ENCODE data around the gene BEX5.
"Not testable (repeated sequence)": the region's sequence is repeated elsewhere in the genome, so short reads cannot be mapped to it uniquely, and the experiment has no call there.

DNA sequence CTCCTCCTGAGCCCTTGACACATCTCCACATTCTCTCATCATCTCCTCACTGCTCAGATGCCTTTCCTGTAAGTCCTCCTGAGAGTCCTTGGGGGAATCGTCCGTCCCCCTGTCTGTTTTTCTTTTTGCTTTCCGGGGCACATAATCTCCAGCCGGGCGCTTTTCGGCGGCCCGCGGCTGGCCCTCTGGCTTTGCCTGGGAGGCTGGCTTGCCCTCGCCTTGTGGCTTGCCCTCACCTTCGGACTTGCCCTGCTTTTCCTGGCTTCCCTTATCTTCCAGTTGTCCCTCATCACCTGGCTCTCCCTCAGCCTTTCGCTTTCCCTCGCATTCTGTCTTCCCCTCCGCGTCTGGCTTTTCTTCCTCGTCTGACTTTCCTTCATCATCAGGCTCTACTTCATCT is 14.9 kb downstream of the BEX5 start:
- TF ChIP-seq, protein P1, sequence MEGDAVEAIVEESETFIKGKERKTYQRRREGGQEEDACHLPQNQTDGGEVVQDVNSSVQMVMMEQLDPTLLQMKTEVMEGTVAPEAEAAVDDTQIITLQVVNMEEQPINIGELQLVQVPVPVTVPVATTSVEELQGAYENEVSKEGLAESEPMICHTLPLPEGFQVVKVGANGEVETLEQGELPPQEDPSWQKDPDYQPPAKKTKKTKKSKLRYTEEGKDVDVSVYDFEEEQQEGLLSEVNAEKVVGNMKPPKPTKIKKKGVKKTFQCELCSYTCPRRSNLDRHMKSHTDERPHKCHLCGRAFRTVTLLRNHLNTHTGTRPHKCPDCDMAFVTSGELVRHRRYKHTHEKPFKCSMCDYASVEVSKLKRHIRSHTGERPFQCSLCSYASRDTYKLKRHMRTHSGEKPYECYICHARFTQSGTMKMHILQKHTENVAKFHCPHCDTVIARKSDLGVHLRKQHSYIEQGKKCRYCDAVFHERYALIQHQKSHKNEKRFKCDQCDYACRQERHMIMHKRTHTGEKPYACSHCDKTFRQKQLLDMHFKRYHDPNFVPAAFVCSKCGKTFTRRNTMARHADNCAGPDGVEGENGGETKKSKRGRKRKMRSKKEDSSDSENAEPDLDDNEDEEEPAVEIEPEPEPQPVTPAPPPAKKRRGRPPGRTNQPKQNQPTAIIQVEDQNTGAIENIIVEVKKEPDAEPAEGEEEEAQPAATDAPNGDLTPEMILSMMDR (IDR thresholded peaks at IDR 0.05): not testable (repeated sequence)
- TF ChIP-seq POLR2A (IDR thresholded peaks at IDR 0.05): not testable (repeated sequence)
